GM19455 (cell line): ENCODE results near the gene GLYATL1.
A peak's percentile ranks its signal among the peaks of the same experiment; 100 is the strongest.

Experiments used
- ATAC-seq: cut with Tn5 transposase; IDR thresholded peaks from one replicate; pipeline ENCODE4 v1.9.1; 2021; ENCODE audit not compliant: unreplicated experiment

The GLYATL1 gene

GRCh38 chr11:58939277-58939676 is at the start of gene GLYATL1:
TSS of gene GLYATL1 (plus strand) at chr11:58939488. CDS start at chr11:58947088, 7,600 bp downstream.
- no peak for ATAC-seq

GRCh38 chr11:58893899-58894298 is 45.4 kb upstream of the GLYATL1 start:
- no peak for ATAC-seq

GRCh38 chr11:58898106-58898505 is 41.2 kb upstream of the GLYATL1 start:
- no peak for ATAC-seq

GRCh38 chr11:58900479-58901420 is 38.5 kb upstream of the GLYATL1 start:
- ATAC-seq = no peak

GRCh38 chr11:58902881-58903280 is 36.4 kb upstream of the GLYATL1 start:
- no peak for ATAC-seq

- ATAC-seq = no peak
Measured at GRCh38 chr11:58905011-58905720, 34.1 kb upstream of the GLYATL1 start.

- ATAC-seq = no peak
Measured at GRCh38 chr11:58905721-58906547, 33.4 kb upstream of the GLYATL1 start.

- ATAC-seq = no peak
Measured at GRCh38 chr11:58907780-58908179, 31.5 kb upstream of the GLYATL1 start.

- no peak for ATAC-seq
Measured at GRCh38 chr11:58912124-58912523, 27.2 kb upstream of the GLYATL1 start.

- ATAC-seq = no peak
Measured at GRCh38 chr11:58913685-58914084, 25.6 kb upstream of the GLYATL1 start.

GRCh38 chr11:58914821-58915543 is 24.3 kb upstream of the GLYATL1 start:
- no peak for ATAC-seq

GRCh38 chr11:58916637-58917036 is 22.7 kb upstream of the GLYATL1 start:
- ATAC-seq = no peak

GRCh38 chr11:58917159-58917783 is 22.0 kb upstream of the GLYATL1 start:
- no peak for ATAC-seq

- ATAC-seq = no peak
Measured at GRCh38 chr11:58919561-58919960, 19.7 kb upstream of the GLYATL1 start.

GRCh38 chr11:58919980-58920379 is 19.3 kb upstream of the GLYATL1 start:
- ATAC-seq = no peak

- ATAC-seq = no peak
Measured at GRCh38 chr11:58921778-58922390, 17.4 kb upstream of the GLYATL1 start.

- no peak for ATAC-seq
Measured at GRCh38 chr11:58922479-58922878, 16.8 kb upstream of the GLYATL1 start.

GRCh38 chr11:58923300-58923788 is 15.9 kb upstream of the GLYATL1 start:
- ATAC-seq = peak; percentile 79

- no peak for ATAC-seq
Measured at GRCh38 chr11:58924230-58924629, 15.1 kb upstream of the GLYATL1 start.
